Endodermal cell (in vitro differentiated cells): Measurements from ENCODE around the gene HIRA. TPM values are rescaled to one million over a fixed set of nuclear protein-coding genes. Genes with fewer than 3 reads are reported as not detected.

ENCODE experiments used
- DNase-seq: peaks from one replicate; pipeline ENCODE4 v3.0.0-alpha.2; 2017
- H3K27ac ChIP-seq: 2 replicates; pipeline ENCODE4 v1.5.1; 2013; ENCODE audit warnings: mild to moderate bottlenecking, low read depth, low read length, moderate library complexity
- H3K27me3 ChIP-seq: 2 replicates; pipeline ENCODE4 v1.6.1; 2013; ENCODE audit warnings: mild to moderate bottlenecking, low read length, moderate library complexity; ENCODE audit not compliant: insufficient read depth, control insufficient read depth, poor library complexity, severe bottlenecking
- H3K36me3 ChIP-seq: 2 replicates; pipeline ENCODE4 v1.7.0; 2013; ENCODE audit warnings: mild to moderate bottlenecking, low read length, moderate library complexity; ENCODE audit not compliant: control insufficient read depth, insufficient read depth
- H3K4me1 ChIP-seq: one replicate; pipeline ENCODE4 v1.7.0; 2013; ENCODE audit warnings: low read length; ENCODE audit not compliant: control insufficient read depth, insufficient read depth
- H3K4me3 ChIP-seq: 2 replicates; pipeline ENCODE4 v1.5.1; 2013; ENCODE audit warnings: mild to moderate bottlenecking, low read length, moderate library complexity
- H3K9ac ChIP-seq: 2 replicates; pipeline ENCODE4 v1.6.1; 2013; ENCODE audit warnings: mild to moderate bottlenecking, low read length, moderate library complexity; ENCODE audit not compliant: poor library complexity, severe bottlenecking; ENCODE audit errors: extremely low read depth
- H3K9me3 ChIP-seq: 2 replicates; pipeline ENCODE4 v1.6.1; 2013; ENCODE audit warnings: mild to moderate bottlenecking, low read length, moderate library complexity; ENCODE audit not compliant: control insufficient read depth
- H3K27ac Mint-ChIP-seq: 2 replicates; pipeline ENCODE4 v1.8.0; 2020; ENCODE audit warnings: mixed read lengths
- H3K27me3 Mint-ChIP-seq: 2 replicates; pipeline ENCODE4 v1.8.0; 2021; ENCODE audit warnings: mild to moderate bottlenecking, mixed read lengths; ENCODE audit not compliant: insufficient read depth
- H3K36me3 Mint-ChIP-seq: 2 replicates; pipeline ENCODE4 v1.8.0; 2020; ENCODE audit warnings: low read depth, mixed read lengths
- H3K4me1 Mint-ChIP-seq: 2 replicates; pipeline ENCODE4 v1.8.0; 2020; ENCODE audit warnings: mixed read lengths
- H3K4me3 Mint-ChIP-seq: 2 replicates; pipeline ENCODE4 v1.8.0; 2020; ENCODE audit warnings: mild to moderate bottlenecking, moderate library complexity, mixed read lengths
- H3K9me3 Mint-ChIP-seq: 2 replicates; pipeline ENCODE4 v1.8.0; 2020; ENCODE audit warnings: mild to moderate bottlenecking, mixed read lengths
- WGBS, 2 experiments: methylation state at CpG; one replicate each; pipeline versions ENCODE4 v1.1.5 to v1.1.7; 2013; ENCODE audit warnings: missing lambda C conversion rate in 2 of 2, mixed read lengths in 1 of 2; ENCODE audit not compliant: insufficient coverage in 1 of 2, insufficient read length in 1 of 2; 5-methylcytosine and 5-hydroxymethylcytosine counted together
- total RNA-seq, 2 donors: library from RNA; stranded (reverse); fragmentation: NEBNext Ultra II Directional in 1 of 2; extraction: Animal tissue kit (Norgen Biotek cat#: 25700) in 1 of 2; gene quantifications; 2 replicates in 1 of 2; 3 replicates in 1 of 2; pipeline ENCODE4 v1.2.1, GENCODE V29; 2021
- TF ChIP-seq, protein P1 (sequence below): fragments of 200-600 bp; sonication (generic); conservative IDR thresholded peaks from 2 replicates; pipeline ENCODE4 v1.5.0; 2021; ENCODE audit warnings: antibody characterized with exemption, mild to moderate bottlenecking

The HIRA gene
- total RNA-seq, 2 donors from 2014 or later, result 44.8 to 46.6 TPM

DNA sequence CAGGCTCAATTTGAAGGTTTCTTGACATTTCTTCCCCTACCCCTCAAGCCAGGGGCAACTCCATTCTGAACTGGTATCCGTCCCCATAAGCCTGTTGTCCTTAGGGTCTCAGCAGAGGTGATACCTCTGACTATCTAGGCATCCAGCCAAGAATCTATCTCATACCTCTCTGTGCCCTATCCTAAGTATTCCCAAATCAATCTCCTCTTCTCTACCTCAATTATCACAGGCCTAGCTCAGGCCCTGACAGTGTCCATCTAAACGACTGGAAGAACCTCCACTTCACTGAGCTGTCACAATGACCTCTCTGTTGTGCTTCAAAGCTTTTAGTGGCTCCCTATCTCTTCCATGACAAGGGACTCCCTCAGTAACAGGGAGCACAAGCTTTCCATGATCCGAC, 26.9 kb downstream of the HIRA start:
- Histone ChIP-seq H3K4me1 (no peaks in the 10 kb centered on the region), H3K9me3 (no peaks in the 10 kb centered on the region), H3K36me3 (peaks cover 86% of the 10 kb centered on the region), H3K4me3 (no peak overlapping the region), H3K27ac (no peak overlapping the region), H3K27me3 (no peaks in the 10 kb centered on the region), H3K9ac (no peak overlapping the region)
- TF ChIP-seq, protein P1, sequence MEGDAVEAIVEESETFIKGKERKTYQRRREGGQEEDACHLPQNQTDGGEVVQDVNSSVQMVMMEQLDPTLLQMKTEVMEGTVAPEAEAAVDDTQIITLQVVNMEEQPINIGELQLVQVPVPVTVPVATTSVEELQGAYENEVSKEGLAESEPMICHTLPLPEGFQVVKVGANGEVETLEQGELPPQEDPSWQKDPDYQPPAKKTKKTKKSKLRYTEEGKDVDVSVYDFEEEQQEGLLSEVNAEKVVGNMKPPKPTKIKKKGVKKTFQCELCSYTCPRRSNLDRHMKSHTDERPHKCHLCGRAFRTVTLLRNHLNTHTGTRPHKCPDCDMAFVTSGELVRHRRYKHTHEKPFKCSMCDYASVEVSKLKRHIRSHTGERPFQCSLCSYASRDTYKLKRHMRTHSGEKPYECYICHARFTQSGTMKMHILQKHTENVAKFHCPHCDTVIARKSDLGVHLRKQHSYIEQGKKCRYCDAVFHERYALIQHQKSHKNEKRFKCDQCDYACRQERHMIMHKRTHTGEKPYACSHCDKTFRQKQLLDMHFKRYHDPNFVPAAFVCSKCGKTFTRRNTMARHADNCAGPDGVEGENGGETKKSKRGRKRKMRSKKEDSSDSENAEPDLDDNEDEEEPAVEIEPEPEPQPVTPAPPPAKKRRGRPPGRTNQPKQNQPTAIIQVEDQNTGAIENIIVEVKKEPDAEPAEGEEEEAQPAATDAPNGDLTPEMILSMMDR, result no peak
- Mint-ChIP-seq H3K27me3 (no peaks in the 10 kb centered on the region), H3K36me3 (peaks cover 62% of the 10 kb centered on the region), H3K4me1 (no peaks in the 10 kb centered on the region), H3K27ac (no peak overlapping the region), H3K4me3 (no peak overlapping the region), H3K9me3 (no peaks in the 10 kb centered on the region)
- DNase-seq, result no peak
- WGBS, 2 experiments, result 96% methylated on average over 3 of the region's 3 CpGs

- no peak overlapping the region for H3K4me3 Mint-ChIP-seq
- H3K9ac ChIP-seq, result no peak overlapping the region
- H3K9me3 Mint-ChIP-seq, result no peaks in the 10 kb centered on the region
- peaks cover 89% of the 10 kb centered on the region for H3K36me3 ChIP-seq
- TF ChIP-seq, protein P1, result no peak
- DNase-seq, result no peak
- no peaks in the 10 kb centered on the region for H3K9me3 ChIP-seq
- H3K4me3 ChIP-seq, result no peak overlapping the region
- no peak overlapping the region for H3K27ac Mint-ChIP-seq
- H3K4me1 ChIP-seq, result no peaks in the 10 kb centered on the region
- H3K27ac ChIP-seq, result no peak overlapping the region
- H3K27me3 Mint-ChIP-seq, result no peaks in the 10 kb centered on the region
- no peaks in the 10 kb centered on the region for H3K27me3 ChIP-seq
- WGBS, 2 experiments, result 95 to 97% methylated on average over 2 to 4 of the region's 4 CpGs
- peaks cover 53% of the 10 kb centered on the region for H3K36me3 Mint-ChIP-seq
- no peaks in the 10 kb centered on the region for H3K4me1 Mint-ChIP-seq
These were observed 28.8 kb downstream of the HIRA start for GRCh38 chr22:19402642-19403191.

GRCh38 chr22:19401483-19401882, 30.1 kb downstream of the HIRA start:
- Histone ChIP-seq H3K27ac (no peak overlapping the region), H3K9me3 (no peaks in the 10 kb centered on the region), H3K36me3 (peaks cover 89% of the 10 kb centered on the region), H3K4me1 (no peaks in the 10 kb centered on the region), H3K9ac (no peak overlapping the region), H3K4me3 (no peak overlapping the region), H3K27me3 (no peaks in the 10 kb centered on the region)
- Mint-ChIP-seq H3K4me1 (no peaks in the 10 kb centered on the region), H3K27me3 (no peaks in the 10 kb centered on the region), H3K4me3 (no peak overlapping the region), H3K36me3 (peaks cover 55% of the 10 kb centered on the region), H3K9me3 (no peaks in the 10 kb centered on the region), H3K27ac (no peak overlapping the region)
- 90 to 96% methylated on average over 4 of the region's 4 CpGs for WGBS, 2 experiments
- TF ChIP-seq, protein P1, result no peak
- DNase-seq, result no peak
